Keratinocyte (primary cell): ENCODE data around the gene GREB1. TPM values are rescaled to one million over a fixed set of nuclear protein-coding genes. Genes with fewer than 3 reads are reported as not detected.

Experiments used
- DNase-seq: peaks from one replicate; pipeline ENCODE4 v3.0.0-alpha.2; 2011; ENCODE audit warnings: low read depth, missing footprints, low spot score
- FAIRE-seq: peaks from 2 replicates; lab custom pipeline; 2011; peaks lifted over from hg19 to GRCh38; lab: Jason Lieb, UNC
- H2AFZ ChIP-seq: 2 replicates; pipeline ENCODE4 v1.6.0; 2012; ENCODE audit warnings: low read length, control low read depth, inconsistent platforms; ENCODE audit not compliant: control insufficient read depth
- H3K27ac ChIP-seq: 2 replicates; pipeline ENCODE4 v1.5.1; 2011; ENCODE audit warnings: low read length; ENCODE audit not compliant: control insufficient read depth, insufficient read depth
- H3K27me3 ChIP-seq: 3 replicates; pipeline ENCODE4 v1.6.0; 2011; ENCODE audit warnings: low read length; ENCODE audit not compliant: control insufficient read depth, insufficient read depth; ENCODE audit errors: extremely low read depth
- H3K36me3 ChIP-seq, 2 experiments: 2 replicates in 1 of 2; 3 replicates in 1 of 2; pipeline ENCODE4 v1.5.1; 2011; ENCODE audit warnings: low read length in 2 of 2, mild to moderate bottlenecking in 1 of 2; ENCODE audit not compliant: control insufficient read depth in 2 of 2, insufficient read depth in 2 of 2; ENCODE audit errors: extremely low read depth in 1 of 2
- H3K4me1 ChIP-seq: 3 replicates; pipeline ENCODE4 v1.5.1; 2011; ENCODE audit warnings: low read length; ENCODE audit not compliant: control insufficient read depth, insufficient read depth; ENCODE audit errors: extremely low read depth
- H3K4me2 ChIP-seq: 3 replicates; pipeline ENCODE4 v1.6.0; 2011; ENCODE audit warnings: low read depth, low read length; ENCODE audit not compliant: control insufficient read depth, insufficient read depth; ENCODE audit errors: extremely low read depth
- H3K4me3 ChIP-seq, 3 experiments: fragments of 200-600 bp in 1 of 3; sonication (generic) in 1 of 3; 2 replicates in 2 of 3; 3 replicates in 1 of 3; pipeline ENCODE4 v1.5.1; 2011 to 2016; ENCODE audit warnings: low read length in 3 of 3, mild to moderate bottlenecking in 3 of 3, control low read depth in 2 of 3, inconsistent platforms in 1 of 3, low read depth in 1 of 3, mixed read lengths in 1 of 3, mixed run types in 1 of 3, moderate library complexity in 1 of 3; ENCODE audit not compliant: control insufficient read depth in 2 of 3, insufficient read depth in 2 of 3; ENCODE audit errors: extremely low read depth in 1 of 3
- H3K79me2 ChIP-seq: 2 replicates; pipeline ENCODE4 v1.6.0; 2012; ENCODE audit warnings: low read length; ENCODE audit not compliant: control insufficient read depth, insufficient read depth
- H3K9ac ChIP-seq: 3 replicates; pipeline ENCODE4 v1.6.0; 2011; ENCODE audit warnings: low read length; ENCODE audit not compliant: control insufficient read depth, insufficient read depth; ENCODE audit errors: extremely low read depth
- H3K9me1 ChIP-seq: 3 replicates; pipeline ENCODE4 v1.6.0; 2011; ENCODE audit warnings: low read length; ENCODE audit not compliant: control insufficient read depth, insufficient read depth; ENCODE audit errors: extremely low read depth
- H3K9me3 ChIP-seq: 2 replicates; pipeline ENCODE4 v1.5.1; 2012; ENCODE audit warnings: low read depth, low read length; ENCODE audit not compliant: control insufficient read depth
- H4K20me1 ChIP-seq: 3 replicates; pipeline ENCODE4 v1.6.0; 2011; ENCODE audit warnings: low read length; ENCODE audit not compliant: control insufficient read depth, insufficient read depth; ENCODE audit errors: extremely low read depth
- CTCF ChIP-seq, 3 experiments: IDR thresholded peaks in 1 of 3; conservative IDR thresholded peaks in 1 of 3; optimal IDR thresholded peaks in 1 of 3; 2 replicates in 2 of 3; 3 replicates in 1 of 3; pipeline versions ENCODE3 to v1.5.1; 2011; ENCODE audit warnings: low read length in 3 of 3, mild to moderate bottlenecking in 3 of 3, moderate library complexity in 2 of 3, control low read depth in 1 of 3, inconsistent platforms in 1 of 3; ENCODE audit not compliant: insufficient read depth in 2 of 3; ENCODE audit errors: extremely low read depth in 1 of 3
- EZH2 ChIP-seq: IDR thresholded peaks from one replicate; pipeline ENCODE4 v1.6.1; 2012; ENCODE audit warnings: inconsistent platforms, mild to moderate bottlenecking, low read length, moderate library complexity
- dilution Hi-C: fragments of 300-500 bp; cut with MboI; formaldehyde crosslinking; loops from one replicate; pipeline ENCODE4 v1.7.0; 2020; ENCODE audit warnings: low sequenced_read_pairs; ENCODE audit not compliant: extremely low pct_ligation_motif_present
- polyA plus RNA-seq, 5 experiments: library from polyadenylated mRNA; depleted of rRNA in 3 of 5; stranded (reverse) in 3 of 5; stranded (forward) in 1 of 5; unstranded in 1 of 5; fragments of >200 nt; gene quantifications; 1 replicate in 1 of 5; 2 replicates in 3 of 5; 3 replicates in 1 of 5; pipeline versions ENCODE4 v1.2.1 to v1.2.3, GENCODE V29; 2011 to 2012; ENCODE audit warnings: missing spikeins in 2 of 5, low read depth in 1 of 5, low replicate concordance in 1 of 5

Gene GREB1
- polyA plus RNA-seq, 1 donor (not counting 4 experiments of a cell fraction or from before 2014, with no cell fraction given) = 0.13 TPM

DNA sequence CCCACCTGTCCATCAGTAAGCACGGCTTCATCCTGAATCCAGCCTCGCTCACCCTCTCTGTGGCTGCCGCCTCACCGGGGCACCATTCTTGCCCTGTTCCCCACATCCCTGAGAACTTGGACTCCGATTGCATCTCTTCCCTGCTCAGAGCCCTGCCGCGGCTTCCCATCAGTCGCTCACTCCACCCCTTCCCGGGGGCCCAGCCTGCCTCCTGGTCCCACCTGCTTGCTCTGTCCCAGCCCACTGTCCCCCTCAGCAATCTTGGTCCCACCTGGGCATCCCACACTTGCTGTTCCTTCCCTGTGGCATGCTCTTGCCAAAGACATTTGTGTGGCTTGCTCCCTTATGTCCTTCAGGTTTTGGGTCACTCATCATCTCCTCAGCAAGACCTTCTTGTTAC lies 56.3 kb downstream of the GREB1 start:
- dilution Hi-C loops = no loop called here
- H3K79me2 ChIP-seq = no peaks in the 10 kb centered on the region
- DNase-seq (no peak), FAIRE-seq (no peak)
- H3K27ac ChIP-seq = no peak overlapping the region
- peaks cover 2% of the 10 kb centered on the region for H3K27me3 ChIP-seq
- H3K4me3 ChIP-seq = no peak overlapping the region
- H3K4me1 ChIP-seq = no peaks in the 10 kb centered on the region
- H3K9me1 ChIP-seq = no peaks in the 10 kb centered on the region
- no peak overlapping the region for H2AFZ ChIP-seq
- no peak overlapping the region for H3K4me2 ChIP-seq
- TF ChIP-seq EZH2 (no peak), CTCF (optimal IDR thresholded peaks at IDR 0.05 in 1 of 3, IDR thresholded peaks at IDR 0.05 in 1 of 3, conservative IDR thresholded peaks at IDR 0.05 in 1 of 3; ENCODE audit: extremely low read depth in 1 of 3, insufficient read depth in 2 of 3, low read length in 3 of 3) (no peak)
- H3K9me3 ChIP-seq = no peaks in the 10 kb centered on the region
- H4K20me1 ChIP-seq = no peaks in the 10 kb centered on the region
- no peak overlapping the region for H3K9ac ChIP-seq
- H3K36me3 ChIP-seq = no peaks in the 10 kb centered on the region

DNA sequence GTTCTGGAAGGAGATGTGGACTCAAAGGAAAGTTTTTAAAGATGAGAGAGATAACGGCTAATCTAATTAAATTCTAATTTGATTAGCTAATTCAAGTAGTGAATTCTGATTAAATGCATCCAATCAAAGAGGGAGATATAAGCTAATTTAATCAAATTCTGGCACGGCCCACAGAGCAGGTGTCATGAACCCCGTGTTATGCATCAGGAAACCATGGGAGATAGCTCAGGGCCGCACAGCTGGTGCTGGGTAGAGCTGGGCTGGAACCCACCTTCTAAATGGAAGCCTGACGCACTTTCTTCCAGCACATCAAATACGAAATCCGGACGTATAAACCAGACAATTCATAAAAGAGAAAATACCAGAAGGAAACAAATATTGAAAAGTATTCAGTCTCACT lies 57.2 kb downstream of the GREB1 start:
- peaks cover 2% of the 10 kb centered on the region for H3K27me3 ChIP-seq
- H3K27ac ChIP-seq = no peak overlapping the region
- H3K79me2 ChIP-seq = no peaks in the 10 kb centered on the region
- no peaks in the 10 kb centered on the region for H4K20me1 ChIP-seq
- no peak overlapping the region for H3K9ac ChIP-seq
- H3K9me1 ChIP-seq = no peaks in the 10 kb centered on the region
- H3K4me1 ChIP-seq = no peaks in the 10 kb centered on the region
- no peaks in the 10 kb centered on the region for H3K36me3 ChIP-seq
- FAIRE-seq (no peak), DNase-seq (no peak)
- dilution Hi-C loops = no loop called here
- no peak overlapping the region for H2AFZ ChIP-seq
- H3K4me3 ChIP-seq = no peak overlapping the region
- TF ChIP-seq EZH2 = no peak
- no peak for TF ChIP-seq CTCF (optimal IDR thresholded peaks at IDR 0.05 in 1 of 3, IDR thresholded peaks at IDR 0.05 in 1 of 3, conservative IDR thresholded peaks at IDR 0.05 in 1 of 3; ENCODE audit: extremely low read depth in 1 of 3, insufficient read depth in 2 of 3, low read length in 3 of 3)
- no peak overlapping the region for H3K4me2 ChIP-seq
- no peaks in the 10 kb centered on the region for H3K9me3 ChIP-seq
